H9 (cell line): Measurements from ENCODE around the gene ADAD2. TPM values are rescaled to one million over a fixed set of nuclear protein-coding genes. Genes with fewer than 3 reads are reported as not detected.

ENCODE experiments used
- DNase-seq: peaks from one replicate; pipeline ENCODE4 v3.0.0-alpha.2; 2017
- H2AFZ ChIP-seq: one replicate; pipeline ENCODE4 v1.6.1; 2013; ENCODE audit warnings: mild to moderate bottlenecking, low read length, control low read depth, moderate library complexity
- H2AK5ac ChIP-seq: 2 replicates; pipeline ENCODE4 v1.6.1; 2013; ENCODE audit warnings: low read length, control low read depth, mixed read lengths; ENCODE audit not compliant: insufficient read length
- H2BK120ac ChIP-seq: one replicate; pipeline ENCODE4 v1.6.1; 2013; ENCODE audit warnings: low read depth, mild to moderate bottlenecking, low read length, control low read depth, inconsistent platforms; ENCODE audit not compliant: poor library complexity, severe bottlenecking
- H2BK12ac ChIP-seq: 2 replicates; pipeline ENCODE4 v1.6.1; 2013; ENCODE audit warnings: low read length, control low read depth, mixed read lengths, low read depth; ENCODE audit not compliant: insufficient read length
- H2BK15ac ChIP-seq: 2 replicates; pipeline ENCODE4 v1.6.1; 2013; ENCODE audit warnings: low read depth, low read length, control low read depth
- H2BK20ac ChIP-seq: one replicate; pipeline ENCODE4 v1.6.1; 2013; ENCODE audit warnings: low read depth, mild to moderate bottlenecking, low read length, control low read depth, inconsistent platforms; ENCODE audit not compliant: poor library complexity, severe bottlenecking
- H2BK5ac ChIP-seq: 2 replicates; pipeline ENCODE4 v1.6.1; 2013; ENCODE audit warnings: low read length, control low read depth, mixed read lengths; ENCODE audit not compliant: insufficient read length
- H3K14ac ChIP-seq: 2 replicates; pipeline ENCODE4 v1.6.1; 2013; ENCODE audit warnings: low read length, control low read depth; ENCODE audit not compliant: insufficient read depth
- H3K18ac ChIP-seq: 2 replicates; pipeline ENCODE4 v1.6.1; 2013; ENCODE audit warnings: low read depth, mild to moderate bottlenecking, mixed read lengths, low read length, control low read depth; ENCODE audit not compliant: insufficient read length
- H3K23ac ChIP-seq: 2 replicates; pipeline ENCODE4 v1.6.1; 2013; ENCODE audit warnings: low read length, control low read depth, mixed read lengths, low read depth; ENCODE audit not compliant: insufficient read length
- H3K23me2 ChIP-seq: 2 replicates; pipeline ENCODE4 v1.6.1; 2013; ENCODE audit warnings: low read depth, mild to moderate bottlenecking, mixed read lengths, low read length, control low read depth; ENCODE audit not compliant: insufficient read length, poor library complexity, severe bottlenecking
- H3K27ac ChIP-seq: 2 replicates; pipeline ENCODE4 v1.5.1; 2013; ENCODE audit warnings: low read length, control low read depth, mixed read lengths, low read depth; ENCODE audit not compliant: insufficient read length
- H3K27me3 ChIP-seq: 2 replicates; pipeline ENCODE4 v1.6.1; 2013; ENCODE audit warnings: low read length, control low read depth, inconsistent platforms; ENCODE audit not compliant: insufficient read depth
- H3K4ac ChIP-seq: 2 replicates; pipeline ENCODE4 v1.6.1; 2013; ENCODE audit warnings: low read depth, mild to moderate bottlenecking, control low read depth, inconsistent platforms, low read length, moderate library complexity
- H3K4me1 ChIP-seq: 2 replicates; pipeline ENCODE4 v1.6.1; 2013; ENCODE audit warnings: low read length, control low read depth, inconsistent platforms; ENCODE audit not compliant: insufficient read depth
- H3K4me2 ChIP-seq: 2 replicates; pipeline ENCODE4 v1.6.1; 2013; ENCODE audit warnings: low read length, control low read depth, mixed read lengths; ENCODE audit not compliant: insufficient read length, insufficient read depth
- H3K56ac ChIP-seq: 2 replicates; pipeline ENCODE4 v1.6.1; 2013; ENCODE audit warnings: low read depth, mild to moderate bottlenecking, mixed read lengths, low read length, control low read depth; ENCODE audit not compliant: insufficient read length
- H3K79me1 ChIP-seq: 2 replicates; pipeline ENCODE4 v1.6.1; 2013; ENCODE audit warnings: low read depth, mild to moderate bottlenecking, moderate library complexity, low read length, control low read depth, inconsistent platforms; ENCODE audit not compliant: insufficient read depth, poor library complexity, severe bottlenecking
- H3K79me2 ChIP-seq: 2 replicates; pipeline ENCODE4 v1.6.1; 2013; ENCODE audit warnings: low read length, control low read depth, inconsistent platforms; ENCODE audit not compliant: insufficient read depth
- H3K9ac ChIP-seq: 2 replicates; pipeline ENCODE4 v1.6.1; 2013; ENCODE audit warnings: low read length, control low read depth, mixed read lengths; ENCODE audit not compliant: insufficient read length; ENCODE audit errors: extremely low read depth
- H3K9me3 ChIP-seq: one replicate; pipeline ENCODE4 v1.6.1; 2013; ENCODE audit warnings: low read depth, low read length, inconsistent platforms; ENCODE audit not compliant: control insufficient read depth
- H3T11ph ChIP-seq: one replicate; pipeline ENCODE4 v1.6.1; 2013; ENCODE audit warnings: mild to moderate bottlenecking, low read length, control low read depth, inconsistent platforms
- H4K20me1 ChIP-seq: one replicate; pipeline ENCODE4 v1.6.1; 2013; ENCODE audit not compliant: control insufficient read depth, insufficient read length, insufficient read depth
- H4K5ac ChIP-seq: 2 replicates; pipeline ENCODE4 v1.6.1; 2013; ENCODE audit warnings: low read depth, mild to moderate bottlenecking, mixed read lengths, low read length, control low read depth; ENCODE audit not compliant: insufficient read length
- H4K8ac ChIP-seq: replicated peaks from 2 replicates; pipeline ENCODE4 v1.6.1; 2013; ENCODE audit warnings: low read length, control low read depth, mixed read lengths, low read depth; ENCODE audit not compliant: insufficient read length
- H4K91ac ChIP-seq: 2 replicates; pipeline ENCODE4 v1.6.1; 2013; ENCODE audit warnings: low read depth, mild to moderate bottlenecking, moderate library complexity, mixed read lengths, low read length, control low read depth; ENCODE audit not compliant: insufficient read length
- H3K27ac Mint-ChIP-seq, 3 experiments: 2 replicates in 2 of 3; 3 replicates in 1 of 3; pipeline ENCODE4 v1.8.0; 2020 to 2021; ENCODE audit warnings: mixed read lengths in 3 of 3, mild to moderate bottlenecking in 1 of 3, moderate library complexity in 1 of 3
- H3K27me3 Mint-ChIP-seq: 2 replicates; pipeline ENCODE4 v1.8.0; 2021; ENCODE audit warnings: low read depth, mild to moderate bottlenecking, moderate library complexity, mixed read lengths
- H3K36me3 Mint-ChIP-seq, 3 experiments: 2 replicates in 2 of 3; 3 replicates in 1 of 3; pipeline ENCODE4 v1.8.0; 2020 to 2021; ENCODE audit warnings: low read depth in 3 of 3, mixed read lengths in 3 of 3; ENCODE audit not compliant: insufficient read depth in 1 of 3
- H3K4me1 Mint-ChIP-seq, 2 experiments: 2 replicates each; pipeline ENCODE4 v1.8.0; 2020; ENCODE audit warnings: mixed read lengths in 2 of 2
- H3K4me3 Mint-ChIP-seq, 2 experiments: 2 replicates in 1 of 2; 3 replicates in 1 of 2; pipeline ENCODE4 v1.8.0; 2020 to 2021; ENCODE audit warnings: mild to moderate bottlenecking in 2 of 2, mixed read lengths in 2 of 2, moderate library complexity in 1 of 2
- H3K9me3 Mint-ChIP-seq, 2 experiments: 2 replicates in 1 of 2; 3 replicates in 1 of 2; pipeline ENCODE4 v1.8.0; 2020; ENCODE audit warnings: mild to moderate bottlenecking in 2 of 2, mixed read lengths in 2 of 2, moderate library complexity in 1 of 2
- WGBS: extraction: QIAGEN DNeasy Blood & Tissue Kit; methylation state at CpG from one replicate; pipeline ENCODE4 v1.1.7; 2013; ENCODE audit warnings: missing lambda C conversion rate, low lambda C conversion rate, mixed read lengths; ENCODE audit not compliant: insufficient read length; ENCODE audit errors: extremely low coverage; 5-methylcytosine and 5-hydroxymethylcytosine counted together
- total RNA-seq: library from RNA; stranded (reverse); gene quantifications from 2 replicates; pipeline ENCODE4 v1.2.1, GENCODE V29; 2021
- TF ChIP-seq, protein P1 (sequence below): fragments of 200-600 bp; sonication (generic); conservative IDR thresholded peaks from 3 replicates; pipeline ENCODE4 v1.8.0; 2021; ENCODE audit warnings: antibody characterized with exemption, mild to moderate bottlenecking

Gene ADAD2
- total RNA-seq, 1 experiment from 2014 or later, result 1.0 TPM

DNA sequence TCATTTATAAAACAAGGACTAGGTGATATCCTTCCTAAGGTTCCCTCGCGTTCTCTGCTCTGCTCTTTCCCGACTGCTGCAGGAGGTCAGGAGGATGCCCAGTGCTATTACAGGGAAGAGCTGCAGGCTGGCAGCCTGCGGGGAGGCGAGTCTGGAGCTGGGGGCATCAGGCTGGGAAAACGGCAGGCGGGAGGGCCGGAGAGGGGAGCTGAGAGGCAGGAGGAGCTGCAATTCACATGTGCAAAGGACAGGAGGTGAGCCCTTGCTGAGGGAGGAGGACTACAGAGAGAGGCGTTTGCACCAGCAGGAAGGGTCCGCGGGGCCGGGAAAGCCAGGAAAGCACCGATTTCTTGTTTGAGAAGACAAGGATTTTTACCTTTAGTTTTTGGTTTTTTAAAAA is 8.1 kb downstream of the ADAD2 start:
- peak overlapping the region in 1 of 3 experiments; percentile 16; a peak in 1 of 7 replicates for H3K27ac Mint-ChIP-seq
- no peaks in the 10 kb centered on the region for H3K23me2 ChIP-seq
- no peak overlapping the region for H4K8ac ChIP-seq
- no peaks in the 10 kb centered on the region for H3K79me1 ChIP-seq
- no peak overlapping the region; a peak in 1 of 5 replicates for H3K4me3 Mint-ChIP-seq
- no peaks in the 10 kb centered on the region; a peak in 1 of 5 replicates for H3K9me3 Mint-ChIP-seq
- H3K4me2 ChIP-seq, result no peak overlapping the region
- no CpG with 5 or more reads among the region's 13 CpGs for WGBS
- H3K14ac ChIP-seq, result no peak overlapping the region
- H3K56ac ChIP-seq, result no peak overlapping the region
- no peak overlapping the region for H3K23ac ChIP-seq
- peaks cover 6 to 26% of the 10 kb centered on the region in 2 experiments; a peak in 3 of 4 replicates for H3K4me1 Mint-ChIP-seq
- H3K27ac ChIP-seq, result no peak overlapping the region
- no peak overlapping the region for H3K4ac ChIP-seq
- no peaks in the 10 kb centered on the region for H3K9me3 ChIP-seq
- no peak overlapping the region for H3T11ph ChIP-seq
- H2BK120ac ChIP-seq, result no peak overlapping the region
- H3K4me1 ChIP-seq, result no peaks in the 10 kb centered on the region; the same call in 1 of the 2 replicates
- no peaks in the 10 kb centered on the region for H4K20me1 ChIP-seq
- H3K36me3 Mint-ChIP-seq, result no peaks in the 10 kb centered on the region
- TF ChIP-seq, protein P1, sequence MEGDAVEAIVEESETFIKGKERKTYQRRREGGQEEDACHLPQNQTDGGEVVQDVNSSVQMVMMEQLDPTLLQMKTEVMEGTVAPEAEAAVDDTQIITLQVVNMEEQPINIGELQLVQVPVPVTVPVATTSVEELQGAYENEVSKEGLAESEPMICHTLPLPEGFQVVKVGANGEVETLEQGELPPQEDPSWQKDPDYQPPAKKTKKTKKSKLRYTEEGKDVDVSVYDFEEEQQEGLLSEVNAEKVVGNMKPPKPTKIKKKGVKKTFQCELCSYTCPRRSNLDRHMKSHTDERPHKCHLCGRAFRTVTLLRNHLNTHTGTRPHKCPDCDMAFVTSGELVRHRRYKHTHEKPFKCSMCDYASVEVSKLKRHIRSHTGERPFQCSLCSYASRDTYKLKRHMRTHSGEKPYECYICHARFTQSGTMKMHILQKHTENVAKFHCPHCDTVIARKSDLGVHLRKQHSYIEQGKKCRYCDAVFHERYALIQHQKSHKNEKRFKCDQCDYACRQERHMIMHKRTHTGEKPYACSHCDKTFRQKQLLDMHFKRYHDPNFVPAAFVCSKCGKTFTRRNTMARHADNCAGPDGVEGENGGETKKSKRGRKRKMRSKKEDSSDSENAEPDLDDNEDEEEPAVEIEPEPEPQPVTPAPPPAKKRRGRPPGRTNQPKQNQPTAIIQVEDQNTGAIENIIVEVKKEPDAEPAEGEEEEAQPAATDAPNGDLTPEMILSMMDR, result no peak
- DNase-seq, result no peak
- no peak overlapping the region for H2AK5ac ChIP-seq
- peaks cover 1% of the 10 kb centered on the region; the same call in 1 of the 2 replicates for H3K27me3 Mint-ChIP-seq
- H2AFZ ChIP-seq, result no peak overlapping the region
- no peaks in the 10 kb centered on the region for H3K79me2 ChIP-seq
- no peak overlapping the region for H3K18ac ChIP-seq
- H2BK12ac ChIP-seq, result no peak overlapping the region
- no peak overlapping the region for H2BK20ac ChIP-seq
- H2BK15ac ChIP-seq, result no peak overlapping the region
- no peak overlapping the region for H2BK5ac ChIP-seq
- no peak overlapping the region for H4K91ac ChIP-seq
- H3K9ac ChIP-seq, result no peak overlapping the region
- no peaks in the 10 kb centered on the region for H3K27me3 ChIP-seq
- no peak overlapping the region for H4K5ac ChIP-seq
